8988T (cell line): ENCODE results near the gene IGFBP2.
A peak's percentile ranks its signal among the peaks of the same experiment; 100 is the strongest.

Experiments used
- DNase-seq: peaks from one replicate; pipeline ENCODE4 v3.0.0; 2011

Gene IGFBP2

GRCh38 chr2:216688731-216689340, 55.6 kb downstream of the IGFBP2 start:
- DNase-seq: no peak

GRCh38 chr2:216689397-216689796, 56.2 kb downstream of the IGFBP2 start:
- DNase-seq: no peak

- DNase-seq: no peak
Observed at GRCh38 chr2:216690456-216690852, 57.2 kb downstream of the IGFBP2 start.

GRCh38 chr2:216690853-216691741, 57.9 kb downstream of the IGFBP2 start:
- no peak for DNase-seq

- DNase-seq: peak; percentile 80
Observed at GRCh38 chr2:216692636-216693413, 59.6 kb downstream of the IGFBP2 start.

GRCh38 chr2:216693414-216694080, 60.3 kb downstream of the IGFBP2 start:
- no peak for DNase-seq

GRCh38 chr2:216694082-216694825, 61.0 kb downstream of the IGFBP2 start:
- DNase-seq: no peak

- no peak for DNase-seq
Observed at GRCh38 chr2:216694826-216695217, 61.6 kb downstream of the IGFBP2 start.

GRCh38 chr2:216695401-216695821, 62.2 kb downstream of the IGFBP2 start, which contains the start of gene IGFBP5:
TSS of gene IGFBP5 (minus strand) at chr2:216695549. CDS start at chr2:216694775, 774 bp downstream.
- DNase-seq: no peak

- no peak for DNase-seq
Observed at GRCh38 chr2:216696321-216696720, 63.1 kb downstream of the IGFBP2 start.

GRCh38 chr2:216696751-216697560, 63.7 kb downstream of the IGFBP2 start:
- no peak for DNase-seq

- no peak for DNase-seq
Observed at GRCh38 chr2:216698293-216698692, 65.1 kb downstream of the IGFBP2 start.

- peak; percentile 40 for DNase-seq
Observed at GRCh38 chr2:216698895-216699294, 65.7 kb downstream of the IGFBP2 start.

- DNase-seq: no peak
Observed at GRCh38 chr2:216700088-216700567, 66.9 kb downstream of the IGFBP2 start.

GRCh38 chr2:216700781-216701180, 67.6 kb downstream of the IGFBP2 start:
- DNase-seq: no peak

GRCh38 chr2:216701544-216701943, 68.3 kb downstream of the IGFBP2 start:
- DNase-seq: no peak

GRCh38 chr2:216702756-216703155, 69.5 kb downstream of the IGFBP2 start:
- DNase-seq: no peak

GRCh38 chr2:216710551-216711301, 77.5 kb downstream of the IGFBP2 start:
- no peak for DNase-seq

GRCh38 chr2:216711348-216711747, 78.1 kb downstream of the IGFBP2 start:
- no peak for DNase-seq

GRCh38 chr2:216713691-216714336, 80.6 kb downstream of the IGFBP2 start:
- DNase-seq: peak; percentile 84
